Suppressor macrophage (primary cell): ENCODE measurements around the gene ADAP2.
"Not testable (repeated sequence)": the region's sequence is repeated elsewhere in the genome, so short reads cannot be mapped to it uniquely, and the experiment has no call there.

Experiments used
- DNase-seq, 4 experiments: peaks; one replicate each; pipeline ENCODE4 v3.0.0-alpha.2; 2020 to 2022

Gene ADAP2

GRCh38 chr17:30970831-30971567, 49.3 kb downstream of the ADAP2 start, which contains the start of gene RNF135:
RNF135 (plus strand) TSS chr17:30971039; CDS start chr17:30971074, 35 bp downstream.
- peak; percentile 83 to 95 (median 92) for DNase-seq

- no peak for DNase-seq
These were observed 53.5 kb downstream of the ADAP2 start for GRCh38 chr17:30975042-30975820.

GRCh38 chr17:30979919-30980318, 58.2 kb downstream of the ADAP2 start:
- not testable (repeated sequence) for DNase-seq

- no peak for DNase-seq
These were observed 60.1 kb downstream of the ADAP2 start for GRCh38 chr17:30981531-30982519.

- peak in 2 of 4 experiments; percentile 11 to 28 for DNase-seq
These were observed 61.1 kb downstream of the ADAP2 start for GRCh38 chr17:30982855-30983254.

- no peak for DNase-seq
These were observed 68.7 kb downstream of the ADAP2 start for GRCh38 chr17:30990458-30990857.

- DNase-seq, result no peak
These were observed 70.8 kb downstream of the ADAP2 start for GRCh38 chr17:30992551-30992950.

- DNase-seq, result no peak
These were observed 73.6 kb downstream of the ADAP2 start for GRCh38 chr17:30995347-30995746.

GRCh38 chr17:30996486-30996885, 74.7 kb downstream of the ADAP2 start:
- DNase-seq, result no peak

- DNase-seq, result no peak
These were observed 75.5 kb downstream of the ADAP2 start for GRCh38 chr17:30997270-30997669.

- no peak for DNase-seq
These were observed 76.1 kb downstream of the ADAP2 start for GRCh38 chr17:30997842-30998241.

- DNase-seq, result no peak
These were observed 80.3 kb downstream of the ADAP2 start for GRCh38 chr17:31002047-31002446.

GRCh38 chr17:31003225-31003866, 81.6 kb downstream of the ADAP2 start:
- DNase-seq, result no peak

- DNase-seq, result no peak
These were observed 82.4 kb downstream of the ADAP2 start for GRCh38 chr17:31004160-31004559.

GRCh38 chr17:31007695-31008373, 86.1 kb downstream of the ADAP2 start:
- DNase-seq, result peak in 1 of 4 experiments; percentile 5

GRCh38 chr17:31008374-31009041, 86.8 kb downstream of the ADAP2 start:
- DNase-seq, result peak; percentile 58 to 81 (median 69)
